Right atrium auricular region (tissue), 2 donors: Measurements from ENCODE around the gene FEV. TPM values are rescaled to one million over a fixed set of nuclear protein-coding genes. Genes with fewer than 3 reads are reported as not detected.
A peak's percentile ranks its signal among the peaks of the same experiment; 100 is the strongest.

ENCODE experiments used
- DNase-seq: peaks from one replicate; pipeline ENCODE4 v3.0.0-alpha.2; 2019; ENCODE audit warnings: low spot score
- H3K27ac ChIP-seq, 2 donors: fragments of 200-600 bp; sonication (generic); 1 replicate in 1 of 2; 2 replicates in 1 of 2; pipeline ENCODE4 v1.5.1; 2016 to 2019
- H3K27me3 ChIP-seq, 2 donors: fragments of 200-600 bp; sonication (generic); one replicate each; pipeline versions ENCODE4 v1.5.1 to v1.6.0; 2017 to 2019
- H3K36me3 ChIP-seq: fragments of 200-600 bp; sonication (generic); one replicate; pipeline ENCODE4 v1.5.1; 2016
- H3K4me1 ChIP-seq, 2 donors: fragments of 200-600 bp; sonication (generic); one replicate each; pipeline versions ENCODE4 v1.5.1 to v1.6.0; 2017 to 2019
- H3K4me3 ChIP-seq, 2 donors: fragments of 200-600 bp; sonication (generic); 1 replicate in 1 of 2; 2 replicates in 1 of 2; pipeline ENCODE4 v1.5.1; 2017 to 2019; ENCODE audit warnings: mild to moderate bottlenecking in 1 of 2, moderate library complexity in 1 of 2
- H3K9me3 ChIP-seq, 2 donors: fragments of 200-600 bp; sonication (generic); one replicate each; pipeline ENCODE4 v1.5.1; 2019
- total RNA-seq, 2 donors: library from RNA; depleted of rRNA; stranded (reverse); fragments of >200 nt; gene quantifications; one replicate each; pipeline ENCODE4 v1.1.0, GENCODE V29; 2016
- TF ChIP-seq, protein P1 (sequence below), 2 donors: fragments of 200-600 bp; sonication (generic); IDR thresholded peaks; one replicate each; pipeline ENCODE4 v1.5.1; 2019; ENCODE audit warnings: antibody characterized with exemption in 2 of 2

The FEV gene
- total RNA-seq, 2 donors from 2014 or later: not detected

DNA sequence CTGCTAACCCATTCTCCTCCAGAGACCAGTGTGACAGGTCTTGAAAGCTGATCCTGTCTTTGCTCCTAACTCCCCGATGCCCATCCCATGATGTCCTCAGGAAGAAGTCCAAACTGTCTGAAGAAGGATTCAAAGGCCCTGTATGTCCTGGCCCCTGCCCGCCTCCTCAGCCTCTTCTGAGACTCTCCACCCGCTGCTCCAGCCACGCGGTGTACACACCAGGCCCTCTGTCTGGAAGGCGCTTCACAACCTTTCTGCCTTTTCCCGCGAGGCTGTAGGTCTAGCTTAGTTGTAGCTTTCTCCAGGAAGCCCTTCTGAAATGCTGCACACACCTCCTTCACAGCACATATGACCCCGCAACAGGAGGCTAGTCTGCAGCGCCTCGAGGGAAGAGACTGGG is 31.7 kb upstream of the FEV start:
- H3K4me3 ChIP-seq: no peak overlapping the region
- DNase-seq: no peak
- TF ChIP-seq, protein P1, sequence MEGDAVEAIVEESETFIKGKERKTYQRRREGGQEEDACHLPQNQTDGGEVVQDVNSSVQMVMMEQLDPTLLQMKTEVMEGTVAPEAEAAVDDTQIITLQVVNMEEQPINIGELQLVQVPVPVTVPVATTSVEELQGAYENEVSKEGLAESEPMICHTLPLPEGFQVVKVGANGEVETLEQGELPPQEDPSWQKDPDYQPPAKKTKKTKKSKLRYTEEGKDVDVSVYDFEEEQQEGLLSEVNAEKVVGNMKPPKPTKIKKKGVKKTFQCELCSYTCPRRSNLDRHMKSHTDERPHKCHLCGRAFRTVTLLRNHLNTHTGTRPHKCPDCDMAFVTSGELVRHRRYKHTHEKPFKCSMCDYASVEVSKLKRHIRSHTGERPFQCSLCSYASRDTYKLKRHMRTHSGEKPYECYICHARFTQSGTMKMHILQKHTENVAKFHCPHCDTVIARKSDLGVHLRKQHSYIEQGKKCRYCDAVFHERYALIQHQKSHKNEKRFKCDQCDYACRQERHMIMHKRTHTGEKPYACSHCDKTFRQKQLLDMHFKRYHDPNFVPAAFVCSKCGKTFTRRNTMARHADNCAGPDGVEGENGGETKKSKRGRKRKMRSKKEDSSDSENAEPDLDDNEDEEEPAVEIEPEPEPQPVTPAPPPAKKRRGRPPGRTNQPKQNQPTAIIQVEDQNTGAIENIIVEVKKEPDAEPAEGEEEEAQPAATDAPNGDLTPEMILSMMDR (IDR thresholded peaks at IDR 0.05): no peak
- no peaks in the 10 kb centered on the region for H3K36me3 ChIP-seq
- no peaks in the 10 kb centered on the region for H3K4me1 ChIP-seq
- no peak overlapping the region for H3K27ac ChIP-seq
- H3K27me3 ChIP-seq: no peaks in the 10 kb centered on the region
- H3K9me3 ChIP-seq: no peaks in the 10 kb centered on the region

- TF ChIP-seq, protein P1 (IDR thresholded peaks at IDR 0.05): no peak
- Histone ChIP-seq H3K36me3 (no peaks in the 10 kb centered on the region), H3K27ac (no peak overlapping the region), H3K4me3 (no peak overlapping the region), H3K9me3 (no peaks in the 10 kb centered on the region), H3K27me3 (no peaks in the 10 kb centered on the region), H3K4me1 (no peaks in the 10 kb centered on the region)
- no peak for DNase-seq
These were observed 25.9 kb upstream of the FEV start for GRCh38 chr2:219010873-219011272.

DNA sequence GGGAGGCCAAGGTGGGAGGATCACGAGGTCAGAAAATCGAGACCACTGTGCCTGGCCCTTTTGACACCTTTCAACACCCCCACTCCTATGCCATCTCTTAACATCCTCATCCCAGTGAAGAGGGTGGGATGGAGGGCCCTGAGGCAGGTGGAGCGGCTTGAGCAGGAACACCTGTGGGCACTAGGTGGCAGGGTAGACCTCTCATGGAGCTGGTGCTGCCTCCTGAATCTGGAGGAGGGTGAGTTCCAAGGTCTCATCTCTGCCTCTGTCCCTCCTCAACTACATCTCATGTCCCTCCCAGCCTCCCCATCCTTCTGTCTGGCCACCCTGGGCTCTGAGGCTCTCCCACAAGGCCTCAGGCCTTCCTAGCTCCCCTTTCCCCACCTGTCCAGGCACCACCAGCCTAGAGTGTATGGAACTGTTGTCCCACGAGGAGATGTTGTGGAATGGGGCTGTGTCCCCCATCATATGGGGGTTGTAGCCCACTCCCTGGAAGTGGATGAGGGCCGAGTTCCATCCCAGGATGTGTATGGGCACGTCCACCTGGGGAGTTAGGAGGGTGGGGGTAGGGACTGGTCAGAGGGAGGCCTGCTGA is 25.3 kb upstream of the FEV start:
- no peaks in the 10 kb centered on the region for H3K27me3 ChIP-seq
- no peaks in the 10 kb centered on the region for H3K9me3 ChIP-seq
- H3K36me3 ChIP-seq: no peaks in the 10 kb centered on the region
- no peak overlapping the region for H3K4me3 ChIP-seq
- H3K27ac ChIP-seq: no peak overlapping the region
- no peaks in the 10 kb centered on the region for H3K4me1 ChIP-seq
- no peak for DNase-seq
- TF ChIP-seq, protein P1 (IDR thresholded peaks at IDR 0.05): no peak

GRCh38 chr2:219009294-219009693 is 24.3 kb upstream of the FEV start:
- no peaks in the 10 kb centered on the region for H3K27me3 ChIP-seq
- TF ChIP-seq, protein P1 (IDR thresholded peaks at IDR 0.05): no peak
- H3K4me1 ChIP-seq: no peaks in the 10 kb centered on the region

DNA sequence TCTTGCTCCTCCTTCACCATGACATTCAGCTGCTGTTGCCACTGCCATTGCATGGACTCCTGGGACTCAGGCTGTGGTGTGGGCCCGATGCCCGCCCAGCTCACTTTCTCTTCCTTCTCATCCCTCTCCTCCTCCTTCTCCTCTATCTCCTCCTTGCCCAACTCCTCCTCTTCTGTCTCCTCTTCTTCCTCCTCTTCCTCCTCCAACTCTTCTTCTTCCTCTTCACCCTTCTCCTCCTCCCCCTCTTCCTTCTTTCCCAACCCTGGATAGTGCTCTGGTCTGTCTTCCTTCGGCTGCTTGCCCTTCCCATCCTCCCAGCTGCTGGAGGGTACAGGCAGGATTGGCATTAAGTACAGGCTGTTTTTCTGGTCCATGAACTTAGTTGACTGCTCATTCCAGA is 19.0 kb upstream of the FEV start:
- Histone ChIP-seq H3K9me3 (no peaks in the 10 kb centered on the region), H3K27me3 (peaks cover 19 to 20% of the 10 kb centered on the region in 2 donors), H3K4me1 (peaks cover 3 to 21% of the 10 kb centered on the region in 2 donors), H3K4me3 (no peak overlapping the region), H3K27ac (no peak overlapping the region), H3K36me3 (no peaks in the 10 kb centered on the region)
- no peak for DNase-seq
- TF ChIP-seq, protein P1 (IDR thresholded peaks at IDR 0.05): no peak

More at GRCh38 chr2:219009294-219009693, 24.3 kb upstream of the FEV start:
- Histone ChIP-seq H3K27ac (no peak overlapping the region), H3K36me3 (no peaks in the 10 kb centered on the region), H3K9me3 (no peaks in the 10 kb centered on the region), H3K4me3 (no peak overlapping the region)
- no peak for DNase-seq

- TF ChIP-seq, protein P1 (IDR thresholded peaks at IDR 0.05): peak in 1 of 2 donors; percentile 28
- no peak for DNase-seq
- Histone ChIP-seq H3K27ac (no peak overlapping the region), H3K27me3 (peaks cover 19 to 20% of the 10 kb centered on the region in 2 donors), H3K4me3 (no peak overlapping the region), H3K4me1 (peaks cover 3 to 21% of the 10 kb centered on the region in 2 donors), H3K9me3 (no peaks in the 10 kb centered on the region), H3K36me3 (no peaks in the 10 kb centered on the region)
These were observed 18.3 kb upstream of the FEV start for GRCh38 chr2:219003267-219003634.
